Right kidney (tissue), 9 donors: ENCODE results near the gene TXLNB.

Source experiments
- DNase-seq: peaks from one replicate; pipeline ENCODE4 v3.0.0-alpha.2; 2016
- long read RNA-seq, 8 donors: transcript quantifications; one replicate each; lab custom pipeline, GENCODE V29; 2026

The TXLNB gene
- long read RNA-seq, donor 1 = 0 reads
- long read RNA-seq, donor 2 = 0 reads
- long read RNA-seq, donor 3 = 0 reads
- long read RNA-seq, donor 4 = 0 reads
- long read RNA-seq, donor 5 = 0 reads
- long read RNA-seq, donor 6 = 0 reads
- long read RNA-seq, donor 7 = 0 reads
- long read RNA-seq, donor 8, full-length matches to known transcripts = 1 of 1 reads
- long read RNA-seq, donor 8, partial matches to known transcripts = 0 of 1 reads
- long read RNA-seq, donor 8, other reads (novel, unspliced or antisense) = 0 of 1 reads

- peak; percentile 77 for DNase-seq
Measured at GRCh38 chr6:139291813-139292619, at the start of gene TXLNB. Gene TXLNB (minus strand): TSS chr6:139291998. CDS start chr6:139288899, 3,099 bp downstream.

GRCh38 chr6:139341060-139341459 is 49.3 kb upstream of the TXLNB start:
- DNase-seq = no peak

GRCh38 chr6:139338795-139339194 is 47.0 kb upstream of the TXLNB start:
- DNase-seq = no peak

- no peak for DNase-seq
Measured at GRCh38 chr6:139337830-139338229, 46.0 kb upstream of the TXLNB start.

GRCh38 chr6:139337001-139337400 is 45.2 kb upstream of the TXLNB start:
- DNase-seq = no peak

GRCh38 chr6:139336488-139336887 is 44.7 kb upstream of the TXLNB start:
- no peak for DNase-seq

GRCh38 chr6:139335447-139336210 is 43.8 kb upstream of the TXLNB start:
- DNase-seq = no peak

- DNase-seq = no peak
Measured at GRCh38 chr6:139334806-139335446, 43.1 kb upstream of the TXLNB start.

- DNase-seq = no peak
Measured at GRCh38 chr6:139330826-139331500, 39.2 kb upstream of the TXLNB start.

- DNase-seq = no peak
Measured at GRCh38 chr6:139330306-139330705, 38.5 kb upstream of the TXLNB start.

- DNase-seq = no peak
Measured at GRCh38 chr6:139329224-139329623, 37.4 kb upstream of the TXLNB start.

- no peak for DNase-seq
Measured at GRCh38 chr6:139327038-139327437, 35.2 kb upstream of the TXLNB start.

- peak; percentile 29 for DNase-seq
Measured at GRCh38 chr6:139325686-139326085, 33.9 kb upstream of the TXLNB start.

GRCh38 chr6:139325125-139325524 is 33.3 kb upstream of the TXLNB start:
- DNase-seq = no peak

GRCh38 chr6:139324301-139324555 is 32.4 kb upstream of the TXLNB start:
- DNase-seq = no peak

- DNase-seq = peak; percentile 35
Measured at GRCh38 chr6:139323511-139324300, 31.9 kb upstream of the TXLNB start.

- no peak for DNase-seq
Measured at GRCh38 chr6:139320081-139320480, 28.3 kb upstream of the TXLNB start.

GRCh38 chr6:139316622-139317317 is 25.0 kb upstream of the TXLNB start:
- DNase-seq = no peak

GRCh38 chr6:139313784-139314545 is 22.2 kb upstream of the TXLNB start:
- DNase-seq = no peak

GRCh38 chr6:139313229-139313628 is 21.4 kb upstream of the TXLNB start:
- DNase-seq = no peak
